SK-N-SH treated with all-trans-retinoic acid at 6 μM for 48 hours (cell line): ENCODE results near the gene LEPROT.

ENCODE experiments used
- ATAC-seq: fragments of 200-7000 bp; cut with Tn5 transposase; 3 replicates; pipeline ENCODE4 v1.9.1; 2020; ENCODE audit warnings: mild to moderate bottlenecking, moderate library complexity
- ARNTL ChIP-seq: fragments of 450-650 bp; formaldehyde crosslinking; IDR thresholded peaks from 2 replicates; pipeline ENCODE4 v1.5.0; 2020; ENCODE audit warnings: low read depth, mild to moderate bottlenecking, moderate library complexity, borderline replicate concordance
- BACH2 ChIP-seq: fragments of 250-450 bp; sonication (Bioruptor Pico); IDR thresholded peaks from 2 replicates; pipeline ENCODE4 v1.9.0; 2021; ENCODE audit warnings: mild to moderate bottlenecking, borderline replicate concordance
- CREB5 ChIP-seq: fragments of 250-450 bp; sonication (Bioruptor Pico); IDR thresholded peaks from 2 replicates; pipeline ENCODE4 v1.5.1; 2020; ENCODE audit warnings: low read depth, mild to moderate bottlenecking, moderate library complexity
- CSDC2 ChIP-seq: fragments of 250-450 bp; sonication (Bioruptor Pico); IDR thresholded peaks from 2 replicates; pipeline ENCODE4 v1.5.0; 2020; ENCODE audit warnings: mild to moderate bottlenecking, moderate library complexity
- ESRRG ChIP-seq: fragments of 250-450 bp; sonication (Bioruptor Pico); IDR thresholded peaks from 2 replicates; pipeline ENCODE4 v1.6.1; 2021; ENCODE audit warnings: mild to moderate bottlenecking
- GLIS3 ChIP-seq: fragments of 250-450 bp; sonication (Bioruptor Pico); IDR thresholded peaks from 2 replicates; pipeline ENCODE4 v1.5.0; 2020; ENCODE audit warnings: mild to moderate bottlenecking, moderate library complexity
- ISL1 ChIP-seq: fragments of 250-450 bp; sonication (Bioruptor Pico); IDR thresholded peaks from 2 replicates; pipeline ENCODE4 v2.1.2; 2022; ENCODE audit warnings: mild to moderate bottlenecking, moderate library complexity
- OSR1 ChIP-seq: fragments of 250-450 bp; sonication (Bioruptor Pico); IDR thresholded peaks from 2 replicates; pipeline ENCODE4 v1.8.0; 2022; ENCODE audit warnings: moderate library complexity, mild to moderate bottlenecking, inconsistent platforms
- PATZ1 ChIP-seq: fragments of 250-450 bp; sonication (Bioruptor Pico); IDR thresholded peaks from 2 replicates; pipeline ENCODE4 v1.8.0; 2020; ENCODE audit warnings: mild to moderate bottlenecking, moderate library complexity, borderline replicate concordance
- POU6F1 ChIP-seq: fragments of 250-450 bp; sonication (Bioruptor Pico); IDR thresholded peaks from 2 replicates; pipeline ENCODE4 v1.8.0; 2021; ENCODE audit warnings: low read depth, mild to moderate bottlenecking, moderate library complexity, borderline replicate concordance
- PPARA ChIP-seq: fragments of 250-450 bp; sonication (Bioruptor Pico); IDR thresholded peaks from 2 replicates; pipeline ENCODE4 v1.5.0; 2020; ENCODE audit warnings: mild to moderate bottlenecking, borderline replicate concordance
- RARB ChIP-seq: fragments of 250-450 bp; sonication (Bioruptor Pico); IDR thresholded peaks from 2 replicates; pipeline ENCODE4 v1.8.0; 2021; ENCODE audit warnings: mild to moderate bottlenecking, moderate library complexity
- SNAI2 ChIP-seq: fragments of 250-450 bp; sonication (Bioruptor Pico); IDR thresholded peaks from 2 replicates; pipeline ENCODE4 v1.5.0; 2020; ENCODE audit warnings: mild to moderate bottlenecking, moderate library complexity
- TCF4 ChIP-seq: fragments of 250-450 bp; sonication (Bioruptor Pico); IDR thresholded peaks from 2 replicates; pipeline ENCODE4 v1.8.0; 2021; ENCODE audit warnings: mild to moderate bottlenecking, moderate library complexity, borderline replicate concordance
- TOX ChIP-seq: fragments of 250-450 bp; sonication (Bioruptor Pico); IDR thresholded peaks from 2 replicates; pipeline ENCODE4 v1.8.0; 2021; ENCODE audit warnings: mild to moderate bottlenecking, moderate library complexity, borderline replicate concordance
- TSHZ2 ChIP-seq: fragments of 250-450 bp; sonication (Bioruptor Pico); IDR thresholded peaks from 2 replicates; pipeline ENCODE4 v1.5.0; 2020; ENCODE audit warnings: mild to moderate bottlenecking, moderate library complexity
- ZC3H10 ChIP-seq: fragments of 250-450 bp; sonication (Bioruptor Pico); IDR thresholded peaks from 2 replicates; pipeline ENCODE4 v1.5.1; 2021; ENCODE audit warnings: mild to moderate bottlenecking, moderate library complexity
- ZFP3 ChIP-seq: fragments of 250-450 bp; sonication (Bioruptor Pico); IDR thresholded peaks from 2 replicates; pipeline ENCODE4 v1.5.0; 2020; ENCODE audit warnings: mild to moderate bottlenecking, moderate library complexity
- ZFP30 ChIP-seq: fragments of 450-650 bp; formaldehyde crosslinking; IDR thresholded peaks from 2 replicates; pipeline ENCODE4 v1.5.0; 2022; ENCODE audit warnings: mild to moderate bottlenecking, moderate library complexity
- ZNF565 ChIP-seq: fragments of 450-650 bp; formaldehyde crosslinking; conservative IDR thresholded peaks from 2 replicates; pipeline ENCODE4 v1.5.0; 2020; ENCODE audit warnings: low read depth, mild to moderate bottlenecking, moderate library complexity
- ZNF8 ChIP-seq: fragments of 450-650 bp; formaldehyde crosslinking; IDR thresholded peaks from 2 replicates; pipeline ENCODE4 v1.5.0; 2020; ENCODE audit warnings: mild to moderate bottlenecking, moderate library complexity

LEPROT gene

GRCh38 chr1:65434255-65434654 is 13.8 kb downstream of the LEPROT start:
- no peak for ATAC-seq
- TF ChIP-seq ESRRG (CRISPR knock-in tag) (no peak), RARB (CRISPR knock-in tag) (no peak), TSHZ2 (no peak)

- TF ChIP-seq TOX: no peak
- TF ChIP-seq GLIS3 (CRISPR knock-in tag): no peak
- TF ChIP-seq CREB5: no peak
- TF ChIP-seq ZC3H10 (CRISPR knock-in tag): no peak
- TF ChIP-seq ISL1: no peak
- no peak for TF ChIP-seq TCF4 (CRISPR knock-in tag)
- TF ChIP-seq, all 23 proteins: peak for 0
- ATAC-seq: no peak
Measured at GRCh38 chr1:65434760-65435159, 14.3 kb downstream of the LEPROT start.

- TF ChIP-seq ZNF8: no peak
- no peak for TF ChIP-seq CSDC2 (CRISPR knock-in tag)
- TF ChIP-seq OSR1 (CRISPR knock-in tag): no peak
- TF ChIP-seq GLIS3 (CRISPR knock-in tag): no peak
- TF ChIP-seq ISL1: peak; percentile 65
- TF ChIP-seq, all 23 proteins: peak for 1
- peak; percentile 75 for ATAC-seq
Measured at GRCh38 chr1:65435987-65436386, 15.5 kb downstream of the LEPROT start.

- TF ChIP-seq GLIS3 (CRISPR knock-in tag) (no peak), ISL1 (no peak), CREB5 (no peak), CSDC2 (CRISPR knock-in tag) (no peak), ZNF8 (no peak), ZNF565 (CRISPR knock-in tag) (no peak), ARNTL (CRISPR knock-in tag) (no peak), ZFP3 (no peak)
- ATAC-seq: no peak
Measured at GRCh38 chr1:65437616-65438015, 17.1 kb downstream of the LEPROT start.

GRCh38 chr1:65440322-65440900 is 19.9 kb downstream of the LEPROT start:
- ATAC-seq: no peak
- TF ChIP-seq GLIS3 (CRISPR knock-in tag) (no peak), BACH2 (CRISPR knock-in tag) (no peak), POU6F1 (CRISPR knock-in tag) (no peak), PATZ1 (CRISPR knock-in tag) (no peak), ZC3H10 (CRISPR knock-in tag) (no peak), ZFP30 (CRISPR knock-in tag) (no peak), CSDC2 (CRISPR knock-in tag) (no peak), ESRRG (CRISPR knock-in tag) (no peak), OSR1 (CRISPR knock-in tag) (no peak), PPARA (CRISPR knock-in tag) (no peak), SNAI2 (no peak), TCF4 (CRISPR knock-in tag) (no peak), ISL1 (no peak)
